ENCODE data around the gene INTS1. TPM values are rescaled to one million over a fixed set of nuclear protein-coding genes. Genes with fewer than 3 reads are reported as not detected.

INTS1 gene
- total and polyA plus RNA-seq, 10 of the 15 experiments (the other 5 are each of a cell fraction or from before 2014, with no cell fraction given) = 0.52 to 89.0 (median 15.1) TPM

DNA sequence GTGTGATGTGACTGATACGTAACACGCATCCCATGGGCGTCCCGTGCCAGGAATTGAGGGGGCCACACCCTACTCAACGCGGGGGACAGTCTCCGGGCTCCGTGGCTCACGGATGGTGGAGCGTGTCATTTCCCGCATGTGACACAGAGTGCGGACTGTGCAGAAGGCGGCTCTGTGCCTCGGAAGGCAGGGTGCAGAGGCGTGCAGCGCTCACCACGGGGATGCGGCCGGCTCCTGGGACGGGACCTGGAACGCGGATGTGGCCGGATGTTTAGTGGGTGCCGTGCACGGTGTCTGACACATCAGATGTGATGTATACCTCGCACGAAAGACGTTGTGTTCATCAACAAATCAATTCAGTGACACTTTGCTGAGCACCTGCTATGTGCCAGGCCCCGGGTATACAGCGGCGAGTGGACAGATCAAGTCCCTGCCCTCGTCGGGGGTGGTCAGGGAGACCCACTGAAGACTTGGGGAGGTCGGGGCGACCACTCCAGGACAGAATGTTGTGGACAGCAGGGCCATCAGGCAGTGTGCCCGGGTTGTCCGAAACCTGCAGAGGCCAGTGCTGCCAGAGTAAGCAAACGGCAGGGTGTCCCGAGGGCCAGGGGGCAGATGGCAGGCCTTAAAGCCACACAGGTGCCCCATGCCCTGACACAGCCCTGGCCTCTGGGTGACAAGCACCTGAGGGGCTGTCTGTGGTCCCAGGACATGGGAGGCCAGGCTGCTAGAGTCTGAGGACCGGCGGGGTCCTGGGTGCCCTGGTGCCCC is 83.0 kb downstream of the INTS1 start (continued):
- no peak for TF ChIP-seq GATAD2B (conservative IDR thresholded peaks at IDR 0.05; ENCODE audit: low read depth)
- TF ChIP-seq CBX3 (IDR thresholded peaks at IDR 0.05; ENCODE audit: borderline replicate concordance, low read depth) = no peak
- TF ChIP-seq, protein P1, sequence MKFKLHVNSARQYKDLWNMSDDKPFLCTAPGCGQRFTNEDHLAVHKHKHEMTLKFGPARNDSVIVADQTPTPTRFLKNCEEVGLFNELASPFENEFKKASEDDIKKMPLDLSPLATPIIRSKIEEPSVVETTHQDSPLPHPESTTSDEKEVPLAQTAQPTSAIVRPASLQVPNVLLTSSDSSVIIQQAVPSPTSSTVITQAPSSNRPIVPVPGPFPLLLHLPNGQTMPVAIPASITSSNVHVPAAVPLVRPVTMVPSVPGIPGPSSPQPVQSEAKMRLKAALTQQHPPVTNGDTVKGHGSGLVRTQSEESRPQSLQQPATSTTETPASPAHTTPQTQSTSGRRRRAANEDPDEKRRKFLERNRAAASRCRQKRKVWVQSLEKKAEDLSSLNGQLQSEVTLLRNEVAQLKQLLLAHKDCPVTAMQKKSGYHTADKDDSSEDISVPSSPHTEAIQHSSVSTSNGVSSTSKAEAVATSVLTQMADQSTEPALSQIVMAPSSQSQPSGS (IDR thresholded peaks at IDR 0.05; ENCODE audit: low read length) = no peak

Other genes starting within 250 kb of the INTS1 start
- gene MICALL2, start 44.9 kb downstream of the INTS1 start, total RNA-seq (2014; rRNA removed) = 0.11 and 1.1 TPM in 2 replicates
- 0.04 and 0.09 TPM in 2 replicates for gene MICALL2, start 44.9 kb downstream of the INTS1 start, total RNA-seq (2014; rRNA removed; fragmentation: Illumina TruSeq; extraction: Trizol)
- 0.72 and 1.7 TPM in 2 replicates for gene MICALL2, start 44.9 kb downstream of the INTS1 start, total RNA-seq (2021)
- 0.29 and 0.37 TPM in 2 replicates for gene MICALL2, start 44.9 kb downstream of the INTS1 start, polyA plus RNA-seq (2011; rRNA removed)
- gene MICALL2, start 44.9 kb downstream of the INTS1 start, polyA plus RNA-seq (2014; fragmentation: Illumina TruSeq; extraction: Trizol) = not detected in 2 replicates
- gene MICALL2, start 44.9 kb downstream of the INTS1 start, polyA plus RNA-seq (2014; fragmentation: Nextera tagmentation; extraction: Ambion mirVana) = not detected
- 0.83 and 1.3 TPM in 2 replicates for gene MICALL2, start 44.9 kb downstream of the INTS1 start, polyA plus RNA-seq (2014; rRNA removed)
- 1 to 10 TPM in 1 of 2 experiments, under 1 TPM in 1; 0.39 to 1.1 TPM for gene MICALL2, start 44.9 kb downstream of the INTS1 start, polyA plus RNA-seq (2016; fragmentation: Nextera tagmentation; extraction: Ambion mirVana)
- gene MAFK, start 26.3 kb upstream of the INTS1 start, total RNA-seq (2014; rRNA removed) = 11.0 and 13.8 TPM in 2 replicates
- 3.3 and 4.0 TPM in 2 replicates for gene MAFK, start 26.3 kb upstream of the INTS1 start, total RNA-seq (2014; rRNA removed; fragmentation: Illumina TruSeq; extraction: Trizol)
- gene MAFK, start 26.3 kb upstream of the INTS1 start, total RNA-seq (2021) = 24.3 and 24.5 TPM in 2 replicates
- 2.2 and 3.5 TPM in 2 replicates for gene MAFK, start 26.3 kb upstream of the INTS1 start, polyA plus RNA-seq (2011; rRNA removed)
- gene MAFK, start 26.3 kb upstream of the INTS1 start, polyA plus RNA-seq (2014; fragmentation: Illumina TruSeq; extraction: Trizol) = 0.82 and 3.0 TPM in 2 replicates
- gene MAFK, start 26.3 kb upstream of the INTS1 start, polyA plus RNA-seq (2014; fragmentation: Nextera tagmentation; extraction: Ambion mirVana) = under 1 TPM; 0.10 to 0.26 TPM
- gene MAFK, start 26.3 kb upstream of the INTS1 start, polyA plus RNA-seq (2014; rRNA removed) = 11.9 and 17.0 TPM in 2 replicates
- 1 to 10 TPM; 1.3 to 1.4 TPM for gene MAFK, start 26.3 kb upstream of the INTS1 start, polyA plus RNA-seq (2016; fragmentation: Nextera tagmentation; extraction: Ambion mirVana)
- not detected in 2 replicates for gene TMEM184A, start 51.8 kb upstream of the INTS1 start, total RNA-seq (2014; rRNA removed)
- gene TMEM184A, start 51.8 kb upstream of the INTS1 start, total RNA-seq (2014; rRNA removed; fragmentation: Illumina TruSeq; extraction: Trizol) = not detected in 2 replicates
- gene TMEM184A, start 51.8 kb upstream of the INTS1 start, total RNA-seq (2021) = 0.15 TPM in 1 of 2 replicates, not detected in the other
- not detected in 2 replicates for gene TMEM184A, start 51.8 kb upstream of the INTS1 start, polyA plus RNA-seq (2011; rRNA removed)
- not detected in 2 replicates for gene TMEM184A, start 51.8 kb upstream of the INTS1 start, polyA plus RNA-seq (2014; fragmentation: Illumina TruSeq; extraction: Trizol)
- under 1 TPM in 1 of 2 experiments, not detected in 1; 0.04 TPM for gene TMEM184A, start 51.8 kb upstream of the INTS1 start, polyA plus RNA-seq (2014; fragmentation: Nextera tagmentation; extraction: Ambion mirVana)
- not detected in 2 replicates for gene TMEM184A, start 51.8 kb upstream of the INTS1 start, polyA plus RNA-seq (2014; rRNA removed)
- not detected for gene TMEM184A, start 51.8 kb upstream of the INTS1 start, polyA plus RNA-seq (2016; fragmentation: Nextera tagmentation; extraction: Ambion mirVana)
- 64.9 and 68.7 TPM in 2 replicates for gene PSMG3, start 65.6 kb upstream of the INTS1 start, total RNA-seq (2014; rRNA removed)
- 46.7 and 52.4 TPM in 2 replicates for gene PSMG3, start 65.6 kb upstream of the INTS1 start, total RNA-seq (2014; rRNA removed; fragmentation: Illumina TruSeq; extraction: Trizol)
- 49.7 and 50.3 TPM in 2 replicates for gene PSMG3, start 65.6 kb upstream of the INTS1 start, total RNA-seq (2021)
- 49.5 and 74.5 TPM in 2 replicates for gene PSMG3, start 65.6 kb upstream of the INTS1 start, polyA plus RNA-seq (2011; rRNA removed)
- 11.5 and 33.9 TPM in 2 replicates for gene PSMG3, start 65.6 kb upstream of the INTS1 start, polyA plus RNA-seq (2014; fragmentation: Illumina TruSeq; extraction: Trizol)
- 10 to 100 TPM; 23.9 to 40.5 TPM for gene PSMG3, start 65.6 kb upstream of the INTS1 start, polyA plus RNA-seq (2014; fragmentation: Nextera tagmentation; extraction: Ambion mirVana)
- gene PSMG3, start 65.6 kb upstream of the INTS1 start, polyA plus RNA-seq (2014; rRNA removed) = 90.4 and 92.0 TPM in 2 replicates
- gene PSMG3, start 65.6 kb upstream of the INTS1 start, polyA plus RNA-seq (2016; fragmentation: Nextera tagmentation; extraction: Ambion mirVana) = 100 to 1,000 TPM; 109 to 115 TPM
- gene ELFN1, start 165.9 kb upstream of the INTS1 start, total RNA-seq (2014; rRNA removed) = not detected in 2 replicates
- gene ELFN1, start 165.9 kb upstream of the INTS1 start, total RNA-seq (2014; rRNA removed; fragmentation: Illumina TruSeq; extraction: Trizol) = not detected in 2 replicates
- not detected in 2 replicates for gene ELFN1, start 165.9 kb upstream of the INTS1 start, total RNA-seq (2021)
- 0.04 TPM in 1 of 2 replicates, not detected in the other for gene ELFN1, start 165.9 kb upstream of the INTS1 start, polyA plus RNA-seq (2011; rRNA removed)
- not detected in 2 replicates for gene ELFN1, start 165.9 kb upstream of the INTS1 start, polyA plus RNA-seq (2014; fragmentation: Illumina TruSeq; extraction: Trizol)
- not detected for gene ELFN1, start 165.9 kb upstream of the INTS1 start, polyA plus RNA-seq (2014; fragmentation: Nextera tagmentation; extraction: Ambion mirVana)
- gene ELFN1, start 165.9 kb upstream of the INTS1 start, polyA plus RNA-seq (2014; rRNA removed) = 0.03 TPM in 1 of 2 replicates, not detected in the other
- not detected for gene ELFN1, start 165.9 kb upstream of the INTS1 start, polyA plus RNA-seq (2016; fragmentation: Nextera tagmentation; extraction: Ambion mirVana)

Data from GM12878 (cell line).